Neural cell (in vitro differentiated cells): ENCODE results near the gene MSH4.
"Not testable (repeated sequence)": the region's sequence is repeated elsewhere in the genome, so short reads cannot be mapped to it uniquely, and the experiment has no call there.

Experiments
- CTCF ChIP-seq: fragments of 450-650 bp; IDR thresholded peaks from 2 replicates; pipeline ENCODE4 v1.5.1; 2014; ENCODE audit warnings: antibody characterized with exemption, mild to moderate bottlenecking, moderate library complexity; ENCODE audit not compliant: poor library complexity, severe bottlenecking
- EP300 ChIP-seq: fragments of 450-650 bp; conservative IDR thresholded peaks from 2 replicates; pipeline ENCODE4 v1.6.1; 2014; ENCODE audit warnings: antibody characterized with exemption, mild to moderate bottlenecking, moderate library complexity; ENCODE audit not compliant: poor library complexity, severe bottlenecking
- EZH2 ChIP-seq: fragments of 200-600, 300-800 bp; shearing (Covaris generic), sonication (generic); IDR thresholded peaks from 2 replicates; pipeline ENCODE4 v1.6.1; 2014; ENCODE audit warnings: antibody characterized with exemption, low read length, borderline replicate concordance, mild to moderate bottlenecking; ENCODE audit not compliant: insufficient read depth, poor library complexity, severe bottlenecking
- MXI1 ChIP-seq: fragments of 450-650 bp; conservative IDR thresholded peaks from 2 replicates; pipeline ENCODE4 v1.6.1; 2014; ENCODE audit warnings: antibody characterized with exemption, mild to moderate bottlenecking; ENCODE audit not compliant: poor library complexity, severe bottlenecking
- POLR2AphosphoS5 ChIP-seq: IDR thresholded peaks from 2 replicates; pipeline ENCODE4 v1.6.1; 2012
- RAD21 ChIP-seq: fragments of 450-650 bp; conservative IDR thresholded peaks from 2 replicates; pipeline ENCODE4 v1.6.1; 2014; ENCODE audit warnings: antibody characterized with exemption, mild to moderate bottlenecking, moderate library complexity
- TAF1 ChIP-seq: IDR thresholded peaks from 2 replicates; pipeline ENCODE4 v1.6.1; 2012; ENCODE audit warnings: low read depth

- not testable (repeated sequence) for TF ChIP-seq EZH2, POLR2AphosphoS5, CTCF, TAF1, RAD21, EP300, MXI1
Observed at GRCh38 chr1:75943037-75943436, 146.4 kb downstream of the MSH4 start.
